HG03354 (cell line): ENCODE measurements around the gene CD300LD.
"Not testable (repeated sequence)": the region's sequence is repeated elsewhere in the genome, so short reads cannot be mapped to it uniquely, and the experiment has no call there.

Experiments used
- ATAC-seq: cut with Tn5 transposase; IDR thresholded peaks from one replicate; pipeline ENCODE4 v1.9.1; 2021; ENCODE audit warnings: mild to moderate bottlenecking; ENCODE audit not compliant: unreplicated experiment, poor library complexity, severe bottlenecking

CD300LD gene

DNA sequence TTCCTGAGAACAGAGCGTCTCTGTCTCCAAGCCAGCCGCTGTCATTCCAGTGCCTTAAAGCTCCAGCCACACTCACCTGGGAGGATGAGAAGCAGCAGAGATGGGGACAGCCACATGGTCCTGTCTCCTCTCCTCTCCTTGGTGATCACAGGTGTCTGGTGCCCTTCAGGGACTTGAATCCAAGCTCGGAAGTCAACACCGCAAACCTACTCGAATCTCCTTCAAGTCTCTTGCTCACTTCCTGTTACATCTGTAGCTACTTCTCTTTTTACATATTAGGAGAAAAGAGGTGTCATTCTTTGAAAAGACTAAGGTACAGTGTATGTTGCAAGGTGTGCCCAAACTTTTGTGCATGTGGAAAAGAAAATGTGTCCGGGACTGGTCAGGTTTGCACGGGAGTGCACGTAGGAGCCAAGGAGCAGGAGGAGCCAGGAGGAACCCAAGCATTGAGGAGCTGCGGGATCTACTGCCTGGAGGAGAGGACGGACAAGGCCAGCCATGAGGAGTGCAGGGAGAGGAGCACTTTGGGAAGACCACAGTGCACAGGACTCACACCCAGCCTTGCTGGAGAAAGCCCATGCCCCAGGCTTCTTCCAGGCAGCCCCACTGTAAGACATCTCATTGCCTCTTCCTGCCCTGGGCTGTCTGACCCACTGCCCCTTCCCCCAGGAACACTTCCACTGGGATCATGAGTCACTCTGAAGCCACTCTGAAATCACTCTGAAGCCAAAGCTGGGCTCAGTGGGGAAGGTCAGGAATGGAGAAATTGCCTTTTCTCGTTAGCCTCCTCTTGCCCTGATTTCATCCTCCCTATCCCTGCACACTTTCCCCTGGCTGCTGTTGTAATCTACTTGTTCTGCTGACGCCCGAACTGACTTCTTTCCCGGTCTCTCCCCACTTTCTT lies at the start of gene CD300LD:
Gene CD300LD (minus strand): TSS at position 197 of the 904 bp plus-strand sequence. CDS start 81 bp downstream, at position 116.
- ATAC-seq = no peak

- ATAC-seq = no peak
Measured at GRCh38 chr17:74641224-74641957, 49.3 kb upstream of the CD300LD start.

- ATAC-seq = no peak
Measured at GRCh38 chr17:74639704-74640151, 47.6 kb upstream of the CD300LD start.

GRCh38 chr17:74637926-74638325 lies 45.8 kb upstream of the CD300LD start:
- no peak for ATAC-seq

DNA sequence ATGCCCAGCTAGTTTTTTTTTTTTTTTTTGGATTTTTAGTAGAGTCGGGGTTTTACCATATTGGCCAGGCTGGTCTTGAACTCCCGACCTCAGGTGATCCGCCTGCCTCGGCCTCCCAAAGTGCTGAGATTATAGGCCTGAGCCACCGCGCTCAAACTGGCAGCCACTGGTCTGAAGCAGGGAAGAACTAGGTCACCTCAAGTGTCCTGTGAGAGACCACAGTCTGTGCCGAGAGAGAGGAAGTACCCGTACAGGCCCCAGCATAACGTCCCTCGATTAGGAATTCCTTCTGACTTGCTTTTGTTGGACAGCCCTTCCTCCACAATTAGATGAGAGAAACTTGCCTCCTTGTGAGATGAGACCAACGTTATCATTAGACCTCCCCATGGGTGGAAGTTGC lies 45.2 kb upstream of the CD300LD start:
- no peak for ATAC-seq

DNA sequence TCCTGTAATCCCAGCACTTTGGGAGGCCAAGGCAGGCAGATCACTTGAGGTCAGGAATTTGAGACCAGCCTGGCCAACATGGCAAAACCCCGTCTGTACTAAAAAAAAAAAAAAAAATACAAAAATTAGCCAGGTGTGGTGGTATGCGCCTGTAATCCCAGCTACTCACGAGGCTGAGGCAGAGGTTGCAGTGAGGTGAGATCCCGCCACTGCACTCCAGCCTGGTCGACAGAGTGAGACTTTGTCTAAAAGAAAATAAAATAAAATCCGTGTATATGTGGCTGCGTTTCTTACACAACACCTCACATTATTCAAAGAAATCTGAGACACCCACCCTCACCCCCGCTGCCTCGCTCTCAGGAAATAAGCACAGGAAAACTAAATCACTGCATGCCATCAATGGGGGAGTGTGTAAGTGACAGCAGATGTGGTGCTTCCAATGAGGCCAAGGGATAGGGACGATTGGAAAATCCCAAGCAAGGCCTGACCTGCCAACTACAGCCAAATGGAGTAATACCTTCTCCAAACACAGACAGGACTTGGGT lies 44.5 kb upstream of the CD300LD start:
- not testable (repeated sequence) for ATAC-seq

GRCh38 chr17:74635418-74635817 lies 43.3 kb upstream of the CD300LD start:
- ATAC-seq = no peak

DNA sequence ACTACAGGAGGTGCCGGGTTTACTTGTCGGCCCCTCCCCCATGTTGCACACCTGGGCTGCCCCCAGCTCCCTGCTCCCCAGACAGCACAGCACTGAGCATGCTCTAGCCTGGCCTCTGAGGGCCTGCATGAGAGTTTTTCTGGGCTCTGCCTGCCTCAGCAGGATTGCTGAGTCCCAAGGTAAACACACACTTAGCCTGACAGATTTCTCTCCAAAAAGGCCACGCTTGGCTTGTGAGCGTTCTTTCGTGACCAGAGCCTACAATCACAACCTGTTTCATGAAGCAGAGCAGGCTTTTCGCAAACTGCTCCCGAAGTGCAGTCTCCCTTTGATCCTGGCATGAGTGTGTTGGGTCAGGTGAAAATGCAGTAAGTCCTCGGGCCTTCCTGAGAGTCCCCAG lies 41.2 kb upstream of the CD300LD start:
- no peak for ATAC-seq

DNA sequence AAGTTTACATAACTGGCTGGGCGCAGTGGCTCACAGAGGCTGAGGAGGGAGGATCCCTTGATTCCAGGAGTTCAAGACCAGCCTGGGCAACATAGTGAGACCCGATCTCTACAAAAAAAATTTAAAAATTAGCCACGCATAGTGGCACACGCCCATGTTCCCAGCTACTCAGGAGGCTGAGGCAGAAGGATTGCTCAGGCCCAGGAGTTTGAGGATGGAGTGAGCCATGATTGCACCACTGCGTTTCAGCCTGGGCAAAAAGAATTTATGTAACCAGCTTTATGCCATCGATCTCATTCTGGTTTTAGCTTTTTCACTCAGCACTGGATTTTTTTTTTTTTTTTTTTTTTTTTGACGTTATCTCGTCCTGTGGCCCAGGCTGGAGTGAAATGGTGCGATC lies 40.5 kb upstream of the CD300LD start:
- ATAC-seq = no peak

DNA sequence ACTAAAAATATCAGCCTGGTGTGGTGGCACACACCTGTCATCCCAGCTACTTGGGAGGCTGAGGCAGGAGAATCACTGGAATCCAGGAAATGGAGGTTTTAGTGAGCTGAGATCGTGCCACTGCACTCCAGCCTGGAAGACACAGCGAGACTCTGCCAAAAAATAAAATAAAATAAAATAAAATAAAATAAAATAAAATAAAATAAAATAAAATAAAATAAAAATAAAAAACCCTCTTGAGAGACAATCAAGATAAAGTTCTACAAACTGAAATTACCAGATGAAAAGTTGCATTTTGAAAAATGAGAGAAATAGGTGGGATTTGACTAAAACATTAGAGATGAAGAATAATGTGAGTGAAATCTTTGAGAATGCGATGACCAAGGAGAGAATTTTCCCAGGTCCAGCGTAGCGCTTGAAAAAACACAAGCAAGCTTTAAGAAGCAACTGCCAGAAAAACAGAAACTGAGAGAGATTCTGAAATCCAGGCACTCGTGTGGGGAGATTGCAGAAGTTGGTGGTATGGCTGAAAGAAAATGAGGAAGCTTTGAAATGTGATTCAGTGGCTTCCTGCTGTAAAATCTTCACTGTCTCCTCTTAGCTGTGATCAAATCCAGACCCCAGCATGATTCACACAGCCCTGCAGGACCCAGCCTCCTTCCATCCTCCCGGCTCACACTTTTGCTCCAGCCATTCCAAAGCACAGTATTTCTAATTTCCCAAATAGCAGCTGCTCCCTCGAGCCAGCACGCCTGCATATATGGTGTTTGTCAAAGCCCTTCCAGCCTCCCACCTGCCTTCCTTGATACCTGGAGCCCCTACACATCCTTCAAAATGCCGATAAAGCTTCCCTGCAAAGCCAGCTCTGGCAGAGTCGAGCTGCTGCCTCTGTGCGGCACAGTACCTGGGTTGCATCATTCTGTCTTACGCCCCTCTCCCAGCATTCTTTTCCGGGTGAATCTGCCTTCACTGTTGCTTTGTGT lies 39.7 kb upstream of the CD300LD start:
- ATAC-seq = no peak

DNA sequence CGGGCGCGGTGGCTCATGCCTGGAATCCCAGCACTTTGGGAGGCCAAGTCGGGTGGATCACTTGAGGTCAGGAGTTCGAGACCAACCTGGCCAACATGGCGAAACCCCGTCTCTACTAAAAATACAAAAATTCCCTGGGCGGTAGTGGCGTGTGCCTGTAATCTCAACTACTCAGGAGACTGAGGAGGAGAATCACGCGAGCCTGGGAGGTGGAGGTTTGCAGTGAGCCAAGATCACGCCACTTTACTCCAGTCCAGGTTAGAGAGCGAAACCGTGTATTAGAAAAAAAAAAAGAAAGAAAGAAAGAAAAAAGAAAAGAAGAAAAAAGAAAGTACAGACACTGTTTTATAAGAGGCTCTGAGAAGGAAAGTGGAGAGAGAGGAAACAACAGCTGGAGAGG lies 38.2 kb upstream of the CD300LD start:
- not testable (repeated sequence) for ATAC-seq

- no peak for ATAC-seq
Measured at GRCh38 chr17:74625661-74626060, 33.6 kb upstream of the CD300LD start.

DNA sequence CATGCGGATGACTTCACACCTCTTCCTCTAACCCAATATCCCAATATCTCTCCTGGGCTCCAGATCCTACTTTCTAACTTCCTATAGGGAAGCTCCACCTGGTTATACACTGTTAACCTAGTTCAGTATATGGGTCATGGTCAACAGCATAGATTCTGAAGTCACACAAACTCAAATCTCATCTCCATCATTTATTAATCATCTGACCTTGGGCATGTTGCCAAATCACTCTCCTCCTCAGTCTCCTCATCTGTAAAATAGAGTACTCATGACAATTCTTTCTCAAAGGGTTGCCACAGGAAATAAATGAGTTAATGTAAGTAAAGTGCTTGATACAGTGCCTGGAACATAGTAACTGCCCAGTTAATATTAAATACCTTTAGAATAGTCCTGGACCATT lies 32.0 kb upstream of the CD300LD start:
- ATAC-seq = no peak

- ATAC-seq = no peak
Measured at GRCh38 chr17:74623693-74624093, 31.6 kb upstream of the CD300LD start, which contains the start of gene CD300E. CD300E (minus strand) TSS chr17:74623738; CDS start chr17:74623621, 117 bp downstream.

- ATAC-seq = no peak
Measured at GRCh38 chr17:74619077-74619673, 27.1 kb upstream of the CD300LD start.

GRCh38 chr17:74618451-74618850 lies 26.4 kb upstream of the CD300LD start:
- no peak for ATAC-seq

- no peak for ATAC-seq
Measured at GRCh38 chr17:74616696-74617095, 24.6 kb upstream of the CD300LD start.

DNA sequence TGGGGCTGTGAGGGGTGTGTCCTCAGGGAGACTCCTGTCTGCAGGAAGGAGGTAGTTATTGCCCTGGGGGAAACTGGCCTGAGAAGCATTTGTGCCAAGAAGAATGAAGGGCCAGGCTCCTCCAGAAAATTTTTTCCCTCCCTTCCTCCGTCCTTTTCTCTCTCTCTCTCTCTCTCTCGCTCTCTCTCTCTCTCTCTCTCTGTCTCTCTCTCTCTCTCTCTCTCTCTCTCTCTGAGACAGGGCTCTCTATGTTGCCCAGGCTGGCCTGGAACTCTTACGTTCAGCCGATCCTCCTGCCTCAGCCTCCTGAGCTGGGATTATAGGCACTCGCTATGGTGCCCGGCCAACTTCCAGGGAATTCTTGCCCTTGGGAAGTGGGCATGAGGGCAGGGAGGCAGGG lies 20.0 kb upstream of the CD300LD start:
- no peak for ATAC-seq

DNA sequence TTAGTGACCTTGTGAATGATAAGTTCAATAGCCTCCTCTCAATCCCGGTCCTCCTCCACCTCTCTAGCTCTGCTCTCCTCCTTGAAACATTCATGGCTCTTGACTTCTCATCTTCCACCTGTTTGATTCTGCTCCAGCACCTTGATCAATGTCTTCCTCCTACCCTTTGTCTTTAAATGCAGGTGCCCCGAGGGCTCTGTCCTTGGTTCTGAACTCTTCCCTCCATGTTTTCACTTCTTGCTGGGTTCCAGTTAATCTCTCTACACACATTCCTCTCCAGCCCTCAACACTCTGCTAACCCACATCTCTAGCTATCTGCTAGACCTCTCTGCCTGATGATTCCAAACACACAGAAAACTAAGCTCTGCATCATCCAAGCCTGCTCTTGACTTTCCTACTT lies 18.0 kb upstream of the CD300LD start:
- no peak for ATAC-seq
